Activated naive CD4-positive, alpha-beta T cell (primary cell): ENCODE measurements around the gene SLC9A9.

ENCODE experiments used
- DNase-seq, 4 experiments: peaks; one replicate each; lab custom pipeline; 2025; lab: John Stamatoyannopoulos, UW

The SLC9A9 gene

DNA sequence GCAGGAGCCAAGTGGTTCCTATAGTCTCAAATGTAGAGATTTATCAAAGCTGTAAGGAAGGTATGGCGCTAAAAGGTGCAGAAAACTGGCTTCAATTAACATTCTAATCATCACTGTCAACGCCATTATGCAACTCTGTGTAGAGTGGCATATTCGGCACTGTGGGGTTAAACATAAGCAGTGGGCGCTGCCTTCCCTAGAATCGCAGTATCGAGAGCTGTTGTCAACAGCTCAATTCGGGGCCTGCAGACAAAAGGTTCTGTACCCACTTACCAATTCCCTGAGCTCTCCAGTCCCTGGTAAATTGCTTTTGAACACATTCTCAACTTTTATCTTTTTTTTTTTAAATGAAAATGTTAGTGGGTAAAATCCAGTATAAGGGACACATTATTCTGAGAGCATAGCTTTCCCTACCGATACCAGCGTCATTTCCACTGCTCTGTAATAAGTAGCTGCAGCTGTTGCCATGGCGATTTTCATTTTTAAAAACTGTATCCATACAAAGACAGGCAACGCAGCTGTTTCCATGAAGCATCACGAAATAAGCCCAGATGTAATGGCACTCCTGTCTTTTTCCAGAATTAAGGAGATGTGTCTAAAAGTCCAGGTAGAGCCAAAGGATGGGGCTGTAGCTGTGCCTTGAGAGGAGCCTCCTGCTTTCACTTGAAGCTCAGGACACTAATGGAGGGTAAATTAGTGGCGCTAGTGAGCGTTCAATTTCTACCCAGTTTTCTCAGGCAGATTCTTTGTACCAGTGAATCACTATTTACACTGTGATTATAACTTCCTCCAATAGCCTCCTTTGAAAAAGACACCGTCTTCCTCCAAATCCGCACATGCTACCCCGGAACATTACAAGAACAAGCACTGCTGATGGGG lies 250.3 kb downstream of the SLC9A9 start:
- no peak for DNase-seq

DNA sequence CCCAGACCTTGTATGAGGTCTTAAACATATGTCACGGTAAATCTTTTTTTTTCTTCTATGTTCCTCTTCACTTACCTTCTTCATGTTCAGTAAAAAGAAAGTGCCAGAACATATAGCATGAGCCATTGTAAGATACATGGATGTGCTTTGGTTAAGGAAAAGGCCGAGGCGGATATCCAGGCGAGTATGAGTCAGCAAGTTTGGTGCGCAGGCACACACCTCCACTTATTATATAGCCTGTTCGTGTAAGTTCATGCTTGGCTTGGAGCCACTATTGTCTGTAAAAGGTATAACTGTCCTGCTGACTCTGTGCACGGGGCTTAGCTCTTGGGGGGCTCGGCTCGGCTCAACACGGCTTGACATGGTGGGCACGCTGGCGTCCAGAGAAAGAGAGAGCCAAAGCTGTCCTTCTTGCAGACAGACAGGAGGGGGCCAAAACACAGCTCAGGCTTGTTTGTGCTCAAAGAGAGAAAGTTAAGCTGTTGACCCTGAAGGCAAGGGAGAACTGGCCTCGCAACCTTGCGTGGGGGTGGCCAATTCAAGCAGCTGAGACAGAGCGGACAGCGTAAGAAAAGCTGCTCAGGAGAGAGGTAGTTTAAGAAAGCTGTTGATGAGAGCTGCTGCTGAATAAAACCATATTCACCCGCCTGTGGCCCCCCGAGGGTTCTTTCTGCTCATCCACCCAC lies 251.2 kb downstream of the SLC9A9 start:
- no peak for DNase-seq

DNA sequence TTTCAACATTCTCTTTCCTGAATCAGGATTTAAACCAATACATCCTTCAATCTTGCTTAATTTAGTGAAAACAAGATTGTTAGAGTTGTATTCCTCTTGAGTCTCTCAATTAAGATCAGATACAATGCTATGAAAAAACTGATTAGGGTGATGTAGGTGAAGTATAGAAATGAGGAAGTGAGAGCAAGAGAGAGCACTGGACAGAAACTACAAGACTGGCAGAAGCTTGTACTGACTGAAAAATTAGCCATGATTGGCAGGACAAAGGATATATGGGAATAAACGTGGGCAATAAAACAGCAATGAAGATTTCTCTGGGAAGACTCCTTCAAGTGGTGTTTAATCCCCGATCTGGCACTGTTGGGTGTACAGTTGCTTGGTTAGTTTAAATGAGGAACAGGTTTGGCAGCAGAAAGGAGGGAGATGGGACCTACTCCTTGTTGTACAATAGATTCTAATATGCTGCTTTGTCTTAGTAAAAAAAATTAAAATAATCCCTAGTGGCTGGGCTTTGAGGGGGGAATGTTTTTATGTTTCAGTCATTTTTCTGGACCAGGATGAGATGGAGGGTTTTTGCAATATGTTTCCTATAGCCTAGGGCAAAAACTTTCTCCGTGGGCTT lies 252.7 kb downstream of the SLC9A9 start:
- DNase-seq: no peak

DNA sequence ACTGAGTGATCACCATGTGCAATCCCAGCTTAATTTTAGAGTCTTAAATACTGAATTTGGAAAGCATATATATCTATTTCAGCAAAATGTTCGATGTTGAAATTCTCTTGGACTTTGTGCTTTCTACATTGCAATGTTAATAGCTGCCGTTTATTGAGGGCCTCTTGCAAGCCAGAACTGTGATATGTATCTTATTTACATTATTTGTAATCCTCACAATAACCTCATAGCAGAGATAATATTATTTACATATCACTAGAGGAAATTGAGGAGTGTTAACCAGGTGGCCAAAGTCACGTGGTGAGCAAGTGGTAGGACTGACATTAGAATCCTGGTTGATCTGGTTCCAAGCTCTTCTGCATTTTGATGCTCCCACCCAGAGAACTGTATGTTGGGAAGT lies 254.1 kb downstream of the SLC9A9 start:
- DNase-seq: no peak

DNA sequence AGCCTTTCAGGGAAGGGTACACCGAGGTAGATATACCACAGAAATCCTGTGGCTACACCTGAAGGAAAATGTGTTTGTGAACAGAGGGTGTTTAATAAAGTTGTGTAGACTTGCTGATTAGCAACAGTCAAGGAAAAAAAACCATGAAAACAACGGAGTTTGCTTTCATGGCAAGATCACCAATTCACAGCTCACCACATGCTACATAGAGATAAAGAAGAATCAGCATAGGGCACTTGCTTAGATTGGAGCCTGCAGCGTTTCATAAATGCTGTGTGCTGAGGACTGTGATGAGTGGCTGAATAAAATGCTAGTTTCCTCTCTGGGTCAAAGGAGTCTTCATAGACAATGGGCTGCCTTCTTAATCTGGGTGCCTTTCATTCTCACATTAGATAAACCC lies 257.6 kb downstream of the SLC9A9 start:
- DNase-seq: no peak

DNA sequence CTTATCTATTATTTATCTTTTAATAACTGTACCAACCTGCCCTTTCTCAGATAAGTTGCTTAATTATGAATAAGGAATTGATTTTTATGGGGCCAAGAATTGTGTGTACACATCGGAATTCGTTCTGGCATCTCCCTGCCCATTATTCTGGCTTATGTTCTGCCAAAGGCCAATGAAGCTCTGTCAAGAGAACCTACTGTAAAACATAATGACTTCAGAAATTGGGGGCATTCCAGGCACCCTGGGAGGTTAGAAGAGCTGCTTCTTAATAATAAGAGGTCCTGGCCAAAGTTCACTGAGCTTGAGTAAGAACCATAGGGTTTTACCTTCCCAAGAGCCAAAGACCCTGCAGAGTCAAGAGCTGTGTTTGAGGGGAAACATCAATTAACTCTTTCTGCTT lies 261.7 kb downstream of the SLC9A9 start:
- DNase-seq: no peak

DNA sequence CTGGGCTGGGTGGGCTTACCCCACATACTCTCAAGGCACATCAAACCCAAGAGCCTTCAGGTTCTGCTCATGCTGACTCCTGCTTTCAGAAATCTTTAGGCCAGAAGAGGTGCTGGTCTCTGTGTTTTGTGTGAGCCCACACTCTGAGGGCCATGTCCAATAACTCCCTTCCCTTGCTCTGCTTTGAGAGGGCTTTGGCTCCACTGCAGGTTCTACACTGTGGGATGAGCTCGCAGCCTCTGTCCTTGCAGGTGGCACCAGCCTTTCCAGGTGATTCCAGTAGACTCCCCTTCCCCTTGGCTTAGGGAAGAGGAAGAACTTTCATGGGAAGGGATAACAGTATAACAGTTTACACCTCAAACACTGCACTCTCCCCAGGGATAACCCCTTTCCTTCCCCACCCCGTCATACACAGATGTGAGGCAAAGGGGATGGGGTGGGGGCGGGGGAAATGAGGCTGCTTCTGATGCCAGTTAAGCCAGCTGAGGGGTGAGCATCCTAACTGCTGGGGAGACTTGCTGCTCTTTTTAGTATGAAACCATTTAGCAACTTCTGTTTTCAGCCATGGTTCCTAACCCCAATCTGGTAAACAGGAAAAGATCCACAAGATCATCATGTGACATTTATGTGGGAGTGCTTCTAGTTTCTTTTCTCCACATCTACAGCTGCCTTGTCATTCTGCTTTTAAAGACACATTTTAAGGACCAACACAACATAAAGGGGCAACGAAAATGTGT lies 262.4 kb downstream of the SLC9A9 start:
- DNase-seq: no peak

DNA sequence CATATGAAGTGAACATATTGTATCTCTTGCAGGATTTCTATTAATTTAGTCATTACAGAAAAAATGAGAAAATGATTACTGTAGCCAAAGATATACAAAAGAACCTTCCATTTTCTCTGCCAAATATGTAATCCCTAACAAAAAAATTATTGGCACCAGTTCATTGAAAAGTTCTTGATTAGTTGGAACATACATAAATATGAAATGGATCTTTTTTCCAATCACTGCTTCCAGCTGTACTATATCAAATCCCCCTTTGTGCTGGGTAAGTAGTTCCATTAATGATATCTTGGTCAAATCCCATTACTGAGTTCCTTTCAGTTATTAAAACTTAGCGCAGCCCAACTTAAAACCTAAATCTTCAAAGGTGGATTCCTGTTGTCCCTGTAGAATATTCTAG lies 263.8 kb downstream of the SLC9A9 start:
- DNase-seq: no peak

DNA sequence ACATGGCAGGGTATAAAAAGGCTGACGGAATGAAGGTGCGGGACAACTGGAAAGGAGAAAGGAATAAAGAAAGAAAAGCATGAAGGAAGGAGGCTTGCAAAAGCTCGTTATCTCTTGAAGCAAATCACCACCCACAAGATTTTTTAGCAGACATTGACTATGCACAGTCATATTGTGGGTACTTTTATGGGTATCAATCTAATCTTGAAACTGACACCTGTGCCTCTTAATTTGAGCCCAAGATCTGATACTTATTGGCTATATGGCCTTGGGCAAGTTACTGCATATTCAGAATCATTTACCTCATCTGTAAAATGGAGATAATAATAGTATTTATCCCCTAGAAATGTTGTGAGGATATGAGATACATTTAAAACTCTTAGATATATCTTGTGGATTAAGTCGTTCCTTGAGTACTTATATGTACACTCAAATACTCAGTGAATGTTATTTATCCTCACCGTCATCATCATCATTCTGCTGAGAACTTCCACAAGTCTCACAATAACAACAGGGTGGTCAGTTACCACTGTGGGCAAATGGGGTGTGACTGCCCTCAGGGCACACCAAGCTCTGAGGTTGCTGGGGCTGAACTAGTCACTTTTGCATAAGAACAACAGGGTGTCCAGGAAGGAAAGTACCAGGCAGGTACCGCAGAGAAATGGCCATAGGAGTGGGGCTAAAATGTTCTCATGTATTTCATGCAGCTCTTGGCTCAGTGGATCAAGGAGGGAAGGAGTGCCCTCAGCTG lies 266.1 kb downstream of the SLC9A9 start:
- DNase-seq: no peak

DNA sequence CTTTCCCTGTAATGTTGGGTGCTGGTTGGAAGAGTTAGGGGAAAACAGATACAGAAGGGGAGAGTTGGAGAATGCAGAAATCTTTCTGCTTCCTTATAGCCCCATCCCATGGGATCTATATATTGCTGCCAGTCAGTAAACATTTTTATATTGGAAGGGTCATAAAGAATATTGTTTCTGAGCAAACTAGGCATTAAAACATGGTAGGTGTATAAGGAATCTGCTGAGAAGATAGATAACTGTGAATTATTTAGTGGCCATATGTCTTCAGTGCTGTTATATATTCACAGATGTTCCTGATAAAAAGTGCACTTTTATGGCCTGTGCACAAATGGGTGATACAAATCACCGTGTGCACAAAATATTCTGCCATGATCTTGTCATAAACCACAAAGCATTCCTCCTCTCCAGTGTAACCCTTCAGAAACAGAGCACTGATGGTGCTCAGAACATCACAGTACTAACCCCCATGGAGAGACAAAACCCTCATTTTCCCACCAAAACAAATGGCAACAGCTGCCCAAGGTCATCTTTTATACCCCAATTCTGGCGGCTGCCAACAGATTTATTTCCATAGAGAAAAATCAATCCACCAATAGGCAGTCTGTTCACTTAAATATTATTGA lies 269.3 kb downstream of the SLC9A9 start:
- DNase-seq: no peak

DNA sequence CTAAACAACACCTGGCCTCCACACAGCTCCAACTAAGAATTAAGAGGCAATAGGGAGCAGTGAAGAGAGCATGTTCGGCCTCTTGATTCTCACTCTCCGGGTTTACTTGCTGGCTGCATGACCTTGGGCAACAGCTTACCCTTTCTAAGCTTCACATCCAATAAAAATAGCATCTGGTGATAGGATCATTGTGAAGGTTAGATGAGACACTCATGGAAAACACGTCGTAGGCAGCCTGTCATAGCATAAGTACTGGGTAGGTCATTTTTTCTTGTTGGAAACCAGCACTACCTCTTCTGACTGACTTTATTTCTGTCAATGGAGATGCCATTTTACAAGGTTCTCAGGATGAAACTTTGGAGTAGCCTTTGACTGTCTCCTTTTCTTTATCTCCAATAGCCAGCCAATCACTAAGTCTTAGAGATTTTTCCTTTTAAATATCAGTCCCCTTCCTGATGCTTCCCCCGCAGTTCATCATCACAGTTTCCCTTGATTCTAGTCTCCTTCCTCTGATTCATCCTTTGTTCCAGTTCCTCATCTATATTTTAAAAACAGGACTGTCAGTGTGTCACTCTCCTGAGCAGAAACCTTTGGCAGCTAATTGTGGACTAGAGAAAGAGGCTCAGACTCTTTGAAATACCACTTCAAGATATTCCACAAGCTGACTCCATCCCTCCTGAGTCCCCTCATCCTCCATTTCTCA lies 271.5 kb downstream of the SLC9A9 start:
- DNase-seq: no peak

DNA sequence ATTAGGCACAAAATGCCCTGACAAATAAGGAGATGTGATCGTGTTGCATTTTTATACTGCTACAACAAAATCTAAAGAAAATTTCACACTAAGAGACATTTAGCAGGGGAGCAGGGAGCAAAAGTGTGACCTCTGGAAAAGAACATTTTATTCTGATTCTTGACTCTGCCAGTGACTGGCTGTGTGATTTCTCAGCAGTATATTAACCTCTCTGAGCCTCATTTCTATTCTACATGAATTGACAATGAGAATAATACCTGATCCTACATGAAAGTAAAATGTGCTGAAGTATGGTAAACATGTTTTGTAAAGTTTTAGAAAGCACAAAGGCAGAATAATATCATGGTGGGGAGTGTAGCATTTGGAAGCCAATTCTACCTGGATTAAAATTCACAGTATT lies 273.3 kb downstream of the SLC9A9 start:
- no peak for DNase-seq

DNA sequence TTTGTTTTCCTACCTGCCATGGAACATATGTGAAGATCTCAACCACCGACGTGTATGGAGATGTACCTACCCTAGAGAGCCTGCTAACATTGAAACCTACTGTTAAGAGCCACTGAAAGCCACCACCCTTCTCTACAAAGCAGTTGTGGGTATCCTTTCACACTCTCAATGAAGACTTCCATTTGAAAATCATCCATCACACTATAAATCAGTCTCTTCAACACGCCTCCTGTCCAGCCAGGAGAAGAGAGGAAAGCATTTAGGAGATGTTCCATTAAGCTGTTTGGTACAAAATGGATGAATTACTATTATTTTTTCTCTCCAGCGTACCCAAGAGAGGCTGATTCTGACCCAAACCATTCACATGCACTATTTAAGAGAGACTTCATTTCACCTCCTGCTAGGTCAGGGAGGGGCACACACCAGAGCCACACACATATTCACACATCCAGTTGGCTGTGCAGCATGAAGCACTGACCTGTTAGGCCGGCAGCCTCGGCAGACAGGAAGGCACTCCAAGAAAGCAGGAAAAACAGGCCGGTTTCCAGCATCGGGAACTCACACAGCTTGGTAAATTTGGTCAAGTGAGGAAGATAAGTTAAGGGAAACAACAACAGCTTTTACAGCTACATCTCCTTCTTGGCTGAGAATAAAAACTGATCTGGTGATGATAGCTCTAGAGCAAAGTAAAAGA lies 274.5 kb downstream of the SLC9A9 start:
- no peak for DNase-seq

DNA sequence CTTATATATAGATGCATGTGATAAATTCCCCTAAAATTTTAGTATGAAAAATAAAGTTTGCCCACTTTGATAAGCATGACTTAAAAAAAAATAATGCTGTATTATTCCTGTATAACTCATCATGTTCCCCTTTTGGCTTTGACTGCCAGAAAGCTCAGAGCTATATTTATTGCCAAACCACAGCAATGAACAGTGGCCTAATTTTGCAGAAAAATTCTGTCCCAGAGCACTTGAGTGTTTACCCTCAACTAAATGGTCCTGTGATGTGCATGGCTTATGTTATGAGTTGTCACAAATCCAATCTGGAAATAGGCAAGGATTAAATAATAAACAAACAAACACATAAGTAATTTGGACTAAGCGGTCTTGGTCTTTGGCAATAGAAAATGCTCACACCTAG lies 276.7 kb downstream of the SLC9A9 start:
- DNase-seq: no peak

DNA sequence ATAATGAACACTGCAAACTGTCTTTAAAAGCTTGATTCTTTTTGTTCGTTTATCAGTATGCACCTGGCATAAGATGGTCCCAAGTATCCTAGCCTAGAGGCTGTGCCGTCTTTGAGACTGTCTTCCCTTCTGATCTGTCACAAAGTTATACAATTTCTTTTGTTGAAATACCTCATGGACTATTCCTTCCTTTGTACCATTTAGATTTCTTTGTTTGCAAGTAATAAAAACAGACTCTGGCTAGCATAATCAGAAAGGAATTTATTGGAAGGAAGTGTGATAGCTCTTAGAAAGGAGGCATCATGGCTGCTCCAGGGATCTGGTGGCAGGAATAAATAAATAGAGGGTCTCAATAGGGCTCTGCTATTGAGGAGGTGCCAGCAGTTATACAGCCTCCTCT lies 280.4 kb downstream of the SLC9A9 start:
- no peak for DNase-seq

DNA sequence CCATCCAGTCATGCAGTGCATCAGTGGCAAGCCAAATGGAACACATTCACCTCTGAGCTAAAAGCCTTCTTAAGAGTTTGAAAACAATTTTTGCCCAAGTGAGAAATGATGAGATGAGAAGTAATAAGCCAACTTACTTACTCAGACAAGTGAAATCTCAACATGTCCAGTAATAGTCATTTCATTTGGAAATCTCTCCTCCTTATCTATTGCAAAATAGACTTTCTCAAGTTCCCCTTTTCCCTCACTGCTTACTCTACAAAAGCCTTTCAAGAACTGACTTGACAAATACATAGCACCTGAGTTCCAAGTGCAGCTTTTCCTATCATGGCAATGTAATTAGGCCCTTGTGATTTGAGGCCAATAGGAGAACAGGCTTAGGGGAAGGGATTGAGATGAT lies 282.3 kb downstream of the SLC9A9 start:
- DNase-seq: no peak

DNA sequence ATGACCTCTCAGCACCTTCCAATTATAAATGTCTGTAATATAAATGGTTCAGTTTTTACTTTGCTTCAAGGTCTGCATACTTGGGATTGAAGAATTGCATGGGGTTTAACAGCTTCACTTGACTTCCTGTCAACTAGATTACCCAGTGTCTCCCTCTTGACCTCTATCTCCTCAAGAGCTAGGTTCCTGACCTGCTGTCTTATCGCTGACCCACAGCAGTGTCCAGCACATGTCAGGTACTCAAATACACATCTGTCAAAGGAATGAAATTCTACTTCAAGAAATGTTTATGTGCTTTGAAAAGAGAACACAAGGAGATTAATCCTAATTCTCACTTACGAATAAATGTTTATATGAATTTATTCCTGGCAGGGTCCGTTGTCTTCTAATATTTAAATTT lies 284.5 kb downstream of the SLC9A9 start:
- no peak for DNase-seq

DNA sequence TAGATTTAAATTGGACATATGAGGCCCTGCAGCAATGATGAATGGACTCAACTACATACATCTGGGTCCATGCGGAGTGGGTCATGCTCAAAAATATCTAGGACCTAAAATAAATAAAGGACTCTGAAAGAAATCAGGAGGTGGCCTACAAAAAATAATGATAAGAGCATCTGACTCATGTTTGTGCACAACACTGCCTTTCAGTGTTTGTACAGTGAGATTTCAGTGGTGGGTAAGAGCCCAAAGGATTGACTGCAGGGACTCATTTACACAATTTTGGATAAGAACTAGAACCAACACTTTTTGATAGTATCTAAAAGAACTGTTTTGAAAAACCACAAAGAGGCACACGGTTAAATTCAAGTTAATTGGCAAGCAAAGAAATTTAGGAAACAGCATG lies 285.5 kb downstream of the SLC9A9 start:
- no peak for DNase-seq

DNA sequence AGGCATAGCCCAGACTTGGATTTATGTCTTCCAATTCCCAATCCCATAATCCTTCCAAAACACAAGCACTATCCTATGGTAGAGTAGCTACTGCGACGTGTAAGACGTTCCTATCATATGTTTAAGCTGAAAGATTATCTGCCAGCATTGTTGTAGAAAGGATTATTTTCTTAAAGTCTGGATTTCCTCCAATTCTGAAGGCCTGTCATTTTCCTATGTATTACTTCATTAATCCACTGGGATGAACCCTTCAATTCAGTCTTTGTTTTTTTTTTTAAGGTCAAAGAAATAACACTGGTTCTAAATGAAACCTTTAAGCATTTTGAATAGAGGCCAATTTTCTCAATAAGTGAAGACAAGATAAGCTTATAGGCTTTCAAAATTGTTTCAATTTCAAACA lies 289.0 kb downstream of the SLC9A9 start:
- no peak for DNase-seq

DNA sequence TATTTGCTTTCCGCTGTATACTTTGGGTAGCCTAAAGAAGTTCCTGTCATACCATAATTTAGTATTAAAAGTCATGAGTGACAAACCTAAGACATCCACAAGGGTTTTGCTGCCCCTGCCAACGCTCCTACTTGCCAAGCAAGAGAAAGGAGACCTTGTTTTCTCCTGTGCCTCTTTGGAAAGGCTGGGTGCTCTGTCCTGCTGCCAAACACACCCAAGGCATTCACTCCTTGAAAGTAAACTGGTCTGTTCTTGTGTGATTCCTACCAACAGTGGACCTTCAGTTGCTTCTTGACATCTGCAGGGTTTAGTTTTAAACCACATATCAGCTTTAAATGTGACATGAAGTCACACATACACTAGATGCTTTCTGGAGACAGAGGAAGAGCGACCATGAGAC lies 295.4 kb downstream of the SLC9A9 start:
- DNase-seq: no peak
